Measurements from ENCODE around the gene TNFRSF18. TPM values are rescaled to one million over a fixed set of nuclear protein-coding genes. Genes with fewer than 3 reads are reported as not detected.

Gene TNFRSF18
- polyA plus RNA-seq, 2 of the 4 experiments (the other 2 are of a cell fraction), result not detected

DNA sequence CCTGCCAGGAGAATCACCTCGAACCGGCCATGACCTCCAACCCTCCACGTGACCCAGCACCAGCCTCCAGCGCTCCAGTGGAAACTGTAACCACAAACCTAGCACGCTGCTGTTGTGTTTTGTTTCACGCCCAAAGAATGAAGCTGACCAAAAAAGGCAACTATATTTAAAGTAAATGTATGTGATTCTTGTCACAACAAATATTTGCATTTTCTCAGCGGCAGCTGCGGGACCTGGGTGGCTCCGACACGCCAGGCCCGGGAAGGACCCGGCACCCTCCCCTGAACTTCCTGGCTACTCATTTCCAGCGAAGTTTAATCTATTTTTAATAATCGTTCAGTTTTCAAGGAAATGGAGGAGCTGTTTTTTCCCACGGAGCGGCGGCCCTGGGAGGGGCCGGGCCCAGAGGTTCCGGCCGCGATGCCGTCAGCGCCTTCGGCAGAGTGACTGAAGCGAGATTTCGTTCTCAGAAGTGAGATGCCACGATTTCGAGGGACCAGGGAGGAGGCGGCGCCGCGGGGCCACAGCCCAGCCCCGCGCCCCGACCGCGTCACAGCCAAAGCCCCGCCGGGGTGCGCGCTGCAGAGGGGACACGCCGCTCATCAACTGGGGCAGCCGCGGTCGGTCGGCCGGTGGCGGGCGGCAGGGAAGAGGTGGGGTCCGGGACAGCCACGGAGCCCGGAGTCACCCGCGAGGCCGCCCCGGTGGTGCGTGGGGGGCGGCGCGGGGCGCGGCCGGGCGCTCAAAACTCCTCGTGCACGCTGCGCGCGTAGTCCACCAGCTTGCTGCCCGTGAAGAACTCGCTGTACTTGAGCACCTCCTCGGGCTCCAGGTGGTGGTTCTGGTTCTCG, 10.6 kb upstream of the TNFRSF18 start:
- no peaks in the 10 kb centered on the region for H3K4me1 ChIP-seq
- no peak overlapping the region for H3K4me2 ChIP-seq
- FAIRE-seq (no peak), ATAC-seq (no peak), DNase-seq (ENCODE audit: low read depth in 1 of 2, low spot score in 1 of 2) (no peak)
- TF ChIP-seq, protein P1, sequence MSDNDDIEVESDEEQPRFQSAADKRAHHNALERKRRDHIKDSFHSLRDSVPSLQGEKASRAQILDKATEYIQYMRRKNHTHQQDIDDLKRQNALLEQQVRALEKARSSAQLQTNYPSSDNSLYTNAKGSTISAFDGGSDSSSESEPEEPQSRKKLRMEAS (IDR thresholded peaks at IDR 0.05), result no peak
- no peak for TF ChIP-seq EHMT2 (IDR thresholded peaks at IDR 0.05; ENCODE audit: low read depth)
- TF ChIP-seq EHF (CRISPR knock-in tag; IDR thresholded peaks at IDR 0.05), result no peak
- no peak for TF ChIP-seq RAD21 (conservative IDR thresholded peaks at IDR 0.05 in 1 of 2, IDR thresholded peaks at IDR 0.05 in 1 of 2)
- TF ChIP-seq NR3C1 (IDR thresholded peaks at IDR 0.05), result no peak
- no peak for TF ChIP-seq RCOR1 (IDR thresholded peaks at IDR 0.05; ENCODE audit: low read depth, low read length)
- TF ChIP-seq MAFK (IDR thresholded peaks at IDR 0.05; ENCODE audit: partially characterized antibody), result no peak
- TF ChIP-seq RARB (CRISPR knock-in tag; IDR thresholded peaks at IDR 0.05), result no peak
- no peak for TF ChIP-seq ESRRA (IDR thresholded peaks at IDR 0.05; ENCODE audit: borderline replicate concordance, low read length)
- no peak for TF ChIP-seq BHLHE40 (IDR thresholded peaks at IDR 0.05; ENCODE audit: low read depth, low read length)
- TF ChIP-seq, protein P2, sequence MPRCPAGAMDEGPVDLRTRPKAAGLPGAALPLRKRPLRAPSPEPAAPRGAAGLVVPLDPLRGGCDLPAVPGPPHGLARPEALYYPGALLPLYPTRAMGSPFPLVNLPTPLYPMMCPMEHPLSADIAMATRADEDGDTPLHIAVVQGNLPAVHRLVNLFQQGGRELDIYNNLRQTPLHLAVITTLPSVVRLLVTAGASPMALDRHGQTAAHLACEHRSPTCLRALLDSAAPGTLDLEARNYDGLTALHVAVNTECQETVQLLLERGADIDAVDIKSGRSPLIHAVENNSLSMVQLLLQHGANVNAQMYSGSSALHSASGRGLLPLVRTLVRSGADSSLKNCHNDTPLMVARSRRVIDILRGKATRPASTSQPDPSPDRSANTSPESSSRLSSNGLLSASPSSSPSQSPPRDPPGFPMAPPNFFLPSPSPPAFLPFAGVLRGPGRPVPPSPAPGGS (IDR thresholded peaks at IDR 0.05), result no peak
- no peak for TF ChIP-seq FOXS1 (CRISPR knock-in tag; IDR thresholded peaks at IDR 0.05)
- TF ChIP-seq GATA3 (IDR thresholded peaks at IDR 0.05; ENCODE audit: borderline replicate concordance), result no peak
- TF ChIP-seq TFCP2L1 (CRISPR knock-in tag; IDR thresholded peaks at IDR 0.05), result no peak
- TF ChIP-seq, protein P3, sequence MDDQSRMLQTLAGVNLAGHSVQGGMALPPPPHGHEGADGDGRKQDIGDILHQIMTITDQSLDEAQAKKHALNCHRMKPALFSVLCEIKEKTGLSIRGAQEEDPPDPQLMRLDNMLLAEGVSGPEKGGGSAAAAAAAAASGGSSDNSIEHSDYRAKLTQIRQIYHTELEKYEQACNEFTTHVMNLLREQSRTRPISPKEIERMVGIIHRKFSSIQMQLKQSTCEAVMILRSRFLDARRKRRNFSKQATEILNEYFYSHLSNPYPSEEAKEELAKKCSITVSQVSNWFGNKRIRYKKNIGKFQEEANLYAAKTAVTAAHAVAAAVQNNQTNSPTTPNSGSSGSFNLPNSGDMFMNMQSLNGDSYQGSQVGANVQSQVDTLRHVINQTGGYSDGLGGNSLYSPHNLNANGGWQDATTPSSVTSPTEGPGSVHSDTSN (IDR thresholded peaks at IDR 0.05), result no peak
- TF ChIP-seq ZFP36 (IDR thresholded peaks at IDR 0.05; ENCODE audit: borderline replicate concordance, partially characterized antibody), result no peak
- TF ChIP-seq RFX5 (IDR thresholded peaks at IDR 0.05), result no peak
- TF ChIP-seq MYC (IDR thresholded peaks at IDR 0.05; ENCODE audit: borderline replicate concordance, low read length), result no peak
- no peak for TF ChIP-seq HEYL (CRISPR knock-in tag; IDR thresholded peaks at IDR 0.05)
- WGBS (ENCODE audit: missing lambda C conversion rate), result 93% methylated on average over 30 of the region's 74 CpGs
- no peak overlapping the region for H3K4me3 ChIP-seq
- ChIA-PET POLR2A (interaction anchor here (0.6 kb wide), 1 partner anchor 31 kb away, joined by 3 read pairs; no protein-coding TSS in a partner anchor), CTCF (interaction anchor here (1.2 kb wide), 1 partner anchor 12 kb away, joined by 3 read pairs; no protein-coding TSS in a partner anchor)
- no peaks in the 10 kb centered on the region for H3K9me3 ChIP-seq
- H3K27ac ChIP-seq, result no peak overlapping the region

DNA sequence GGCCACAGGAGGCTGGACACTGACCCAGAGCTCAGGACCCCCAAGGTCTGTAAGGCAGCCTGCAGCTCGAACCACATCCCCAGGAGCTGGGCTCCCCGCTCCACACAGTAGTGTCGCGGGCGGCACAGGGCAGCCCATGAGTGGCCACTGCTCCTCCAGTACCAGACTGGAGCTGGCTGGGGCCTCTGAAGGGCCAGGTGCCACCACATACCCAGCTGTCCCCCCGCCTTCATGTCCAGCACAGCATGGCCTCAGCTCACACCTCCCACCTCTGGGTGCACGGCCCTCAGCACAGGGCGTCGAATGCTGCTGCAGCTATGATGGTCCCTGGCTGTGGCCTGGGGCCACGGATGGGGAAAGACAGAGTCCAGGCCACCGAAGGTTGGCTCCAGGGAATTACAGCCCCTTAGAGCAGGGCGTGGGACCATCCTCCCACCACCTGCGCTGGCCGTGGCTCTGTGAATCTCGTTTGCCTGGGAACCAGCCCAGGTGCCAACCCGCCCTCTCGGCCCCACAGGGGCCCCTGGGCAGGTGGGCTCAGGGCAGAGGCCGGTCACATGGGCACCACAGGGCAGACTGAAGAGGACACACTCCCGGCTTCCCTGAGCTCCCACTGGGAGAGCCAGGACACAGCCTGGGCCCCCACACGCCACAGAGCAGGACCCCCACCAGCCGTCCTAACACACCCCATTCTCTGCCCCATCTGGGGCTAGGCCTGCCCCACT, 9.7 kb upstream of the TNFRSF18 start:
- H3K4me3 ChIP-seq, result no peak overlapping the region
- TF ChIP-seq BHLHE40 (IDR thresholded peaks at IDR 0.05; ENCODE audit: low read depth, low read length) (no peak), NPAS2 (CRISPR knock-in tag; IDR thresholded peaks at IDR 0.05; ENCODE audit: borderline replicate concordance) (no peak)
- POLR2A ChIA-PET, result interaction anchor here (1.4 kb wide), 1 partner anchor 15 kb away, joined by 3 read pairs; no protein-coding TSS in a partner anchor
- CTCF ChIA-PET, result no interaction called here
- no peak overlapping the region for H3K27ac ChIP-seq
- H3K4me2 ChIP-seq, result no peak overlapping the region
- ATAC-seq (peak; percentile 19 to 25; a peak in 1 of 6 replicates), FAIRE-seq (no peak), DNase-seq (ENCODE audit: low read depth in 1 of 2, low spot score in 1 of 2) (no peak)
- no peaks in the 10 kb centered on the region for H3K4me1 ChIP-seq
- 85% methylated on average over 10 of the region's 21 CpGs for WGBS (ENCODE audit: missing lambda C conversion rate)
- no peaks in the 10 kb centered on the region for H3K9me3 ChIP-seq
